GM18867 (cell line): ENCODE data around the gene ATRNL1.
"Not testable (repeated sequence)": the region's sequence is repeated elsewhere in the genome, so short reads cannot be mapped to it uniquely, and the experiment has no call there.

Experiments used
- ATAC-seq: cut with Tn5 transposase; IDR thresholded peaks from one replicate; pipeline ENCODE4 v1.9.1; 2021; ENCODE audit warnings: mild to moderate bottlenecking, moderate library complexity; ENCODE audit not compliant: unreplicated experiment

The ATRNL1 gene

GRCh38 chr10:115084277-115084850 lies 8.8 kb upstream of the ATRNL1 start:
- ATAC-seq: no peak

DNA sequence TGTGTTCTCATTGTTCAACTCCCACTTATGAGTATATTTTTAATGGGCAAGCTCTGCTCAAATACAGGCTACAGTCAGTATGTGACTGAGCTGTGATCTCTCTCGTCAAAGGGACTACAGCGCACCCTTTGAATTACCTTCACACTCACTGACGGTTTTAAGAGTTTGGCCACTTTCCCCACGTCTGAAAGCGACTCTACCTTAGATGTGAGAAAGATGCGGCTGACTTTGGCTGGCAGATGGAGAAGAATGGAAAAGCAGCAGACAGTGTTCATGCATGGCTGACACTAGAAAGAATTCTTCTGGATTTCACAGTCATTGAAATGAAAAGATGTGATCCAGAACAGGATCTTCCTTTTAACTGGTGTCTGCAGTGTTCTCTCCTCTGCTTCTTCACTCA lies 2.0 kb upstream of the ATRNL1 start:
- ATAC-seq: no peak

DNA sequence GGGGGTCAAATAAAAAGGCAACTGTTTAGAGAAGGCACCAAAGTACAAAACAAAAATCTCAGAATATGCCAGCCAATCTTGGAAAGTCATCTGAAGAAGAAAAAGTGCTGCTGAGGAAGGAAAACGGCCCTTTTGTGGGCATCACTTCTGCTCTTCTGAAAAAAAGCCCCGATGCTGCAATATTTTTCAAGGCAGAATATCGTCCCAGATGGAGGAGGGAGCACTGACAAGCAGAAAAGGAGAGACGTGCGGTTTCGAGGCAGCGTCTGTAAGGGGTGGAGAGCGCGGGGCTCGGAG lies 959 bp upstream of the ATRNL1 start:
- no peak for ATAC-seq

- ATAC-seq: peak; percentile 82
Measured at GRCh38 chr10:115092555-115093285, 445 bp upstream of the ATRNL1 start.

DNA sequence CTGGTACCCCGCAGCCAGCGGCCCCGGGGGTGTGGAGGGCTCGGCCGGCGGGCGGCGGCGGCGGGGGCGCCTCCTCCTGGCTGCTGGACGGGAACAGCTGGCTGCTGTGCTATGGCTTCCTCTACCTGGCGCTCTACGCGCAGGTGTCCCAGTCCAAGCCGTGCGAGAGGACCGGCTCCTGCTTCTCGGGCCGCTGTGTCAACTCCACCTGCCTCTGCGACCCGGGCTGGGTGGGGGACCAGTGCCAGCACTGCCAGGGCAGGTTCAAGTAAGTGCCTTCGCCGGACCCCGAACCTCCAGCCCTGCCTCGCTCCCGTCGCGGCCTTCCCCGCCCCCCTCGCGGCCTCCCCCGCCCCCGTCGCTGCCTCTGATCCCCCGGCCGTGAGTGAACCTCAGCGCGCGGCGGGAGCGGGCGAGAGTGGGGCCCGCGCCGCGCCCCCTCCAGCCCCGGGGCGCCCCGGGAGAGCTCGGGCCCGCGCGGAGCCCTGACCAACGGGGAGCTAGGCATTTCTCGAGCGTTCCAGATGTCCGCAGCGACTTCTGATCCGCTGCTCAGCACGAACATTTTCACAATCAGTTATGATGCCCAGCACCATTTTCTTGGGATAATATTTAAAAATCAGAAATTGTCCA lies 727 bp downstream of the ATRNL1 start:
- peak; percentile 51 for ATAC-seq

DNA sequence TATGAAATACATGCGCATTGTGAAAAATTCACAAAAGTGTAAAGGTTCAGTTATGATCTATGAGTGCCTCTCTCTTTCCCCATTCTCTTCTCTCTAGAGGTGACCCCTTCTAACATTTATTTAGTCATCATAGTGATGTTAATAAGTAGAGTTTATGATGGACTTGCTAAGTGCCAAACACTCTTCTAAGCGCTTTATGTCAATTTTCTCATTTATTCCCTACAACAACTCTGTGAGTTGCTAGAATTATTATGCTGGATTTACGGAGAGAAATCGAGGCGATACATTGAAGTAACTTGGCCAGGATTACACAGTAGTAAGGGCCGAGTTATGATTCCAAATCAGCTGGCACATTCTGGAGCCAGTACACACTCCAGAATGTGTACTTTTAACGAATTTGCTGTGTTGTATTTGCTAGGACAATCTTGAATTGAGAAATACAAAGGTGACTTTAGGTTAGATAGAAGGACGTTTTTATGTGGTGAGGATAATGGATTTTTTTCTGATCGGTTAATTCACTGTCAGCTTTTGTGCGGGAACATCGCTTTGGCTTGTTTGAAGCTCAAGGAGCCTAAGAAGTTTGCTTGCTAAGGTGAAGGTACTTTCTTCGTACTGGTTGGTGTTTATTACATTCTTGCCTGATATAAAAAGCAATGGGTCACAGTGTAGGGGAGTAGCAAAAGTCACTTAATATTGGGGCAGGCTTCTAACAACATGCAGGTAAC lies 1.4 kb downstream of the ATRNL1 start:
- no peak for ATAC-seq

GRCh38 chr10:115095758-115096157 lies 2.6 kb downstream of the ATRNL1 start:
- ATAC-seq: no peak

GRCh38 chr10:115103700-115104099 lies 10.5 kb downstream of the ATRNL1 start:
- ATAC-seq: no peak

- not testable (repeated sequence) for ATAC-seq
Measured at GRCh38 chr10:115105411-115105810, 12.2 kb downstream of the ATRNL1 start.

- ATAC-seq: no peak
Measured at GRCh38 chr10:115107830-115108229, 14.7 kb downstream of the ATRNL1 start.

DNA sequence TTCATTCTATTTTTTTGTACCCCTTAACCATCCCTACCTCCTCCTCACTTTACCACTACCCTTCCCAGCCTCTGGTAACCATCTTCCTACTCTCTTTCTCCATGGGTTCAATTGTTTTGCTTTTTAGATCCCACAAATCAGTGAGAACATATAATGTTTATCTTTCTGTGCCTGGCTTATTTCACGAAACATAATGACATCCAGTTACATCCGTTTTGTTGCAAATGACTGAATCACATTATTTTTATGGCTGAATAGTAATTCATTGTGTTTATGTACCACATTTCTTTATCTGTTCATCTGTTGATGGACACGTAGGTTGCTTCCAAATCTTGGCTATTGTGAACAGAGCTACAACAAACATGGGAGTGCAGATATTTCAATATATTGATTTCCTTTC lies 24.1 kb downstream of the ATRNL1 start:
- no peak for ATAC-seq

- peak; percentile 59 for ATAC-seq
Measured at GRCh38 chr10:115118346-115118745, 25.2 kb downstream of the ATRNL1 start.

DNA sequence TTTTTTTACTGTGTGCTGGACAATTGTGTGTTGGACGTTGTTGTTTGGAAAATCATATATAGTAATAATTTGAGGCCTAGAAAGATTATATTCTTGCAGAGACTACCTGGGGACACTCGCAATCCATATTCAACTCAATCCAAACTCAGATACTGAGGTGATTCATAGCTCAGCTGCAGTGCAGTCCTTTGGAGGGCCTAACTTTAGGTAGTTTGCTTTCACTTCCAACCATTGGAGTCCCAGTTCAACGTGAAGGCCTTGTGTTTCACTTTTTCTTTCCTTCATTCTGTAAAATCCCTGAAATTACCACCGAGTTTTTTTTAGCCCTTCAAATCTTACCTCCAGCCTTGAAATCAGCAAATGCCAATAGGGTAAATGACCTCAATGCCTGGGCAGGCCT lies 32.3 kb downstream of the ATRNL1 start:
- no peak for ATAC-seq

GRCh38 chr10:115129752-115130151 lies 36.6 kb downstream of the ATRNL1 start:
- ATAC-seq: peak; percentile 52

- ATAC-seq: no peak
Measured at GRCh38 chr10:115136616-115137015, 43.5 kb downstream of the ATRNL1 start.

- no peak for ATAC-seq
Measured at GRCh38 chr10:115141254-115141653, 48.1 kb downstream of the ATRNL1 start.

DNA sequence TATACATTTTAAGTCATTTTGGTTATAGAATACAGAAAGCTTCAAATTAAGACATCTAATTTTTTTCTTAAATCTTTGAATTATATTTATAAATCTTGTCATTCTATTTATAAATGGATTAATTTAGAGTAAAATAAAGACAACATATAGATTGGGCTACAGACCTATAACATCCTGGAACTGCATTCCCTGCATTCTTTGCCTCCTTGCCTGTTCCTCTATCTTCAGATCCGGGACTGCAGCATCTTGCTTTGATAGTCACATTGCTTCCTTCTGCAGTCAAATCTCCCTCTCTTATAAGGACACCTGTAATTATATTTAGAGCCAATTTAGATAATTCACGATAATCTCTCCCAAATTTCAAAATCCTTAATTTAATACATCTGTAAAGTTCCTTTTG lies 64.2 kb downstream of the ATRNL1 start:
- ATAC-seq: no peak

DNA sequence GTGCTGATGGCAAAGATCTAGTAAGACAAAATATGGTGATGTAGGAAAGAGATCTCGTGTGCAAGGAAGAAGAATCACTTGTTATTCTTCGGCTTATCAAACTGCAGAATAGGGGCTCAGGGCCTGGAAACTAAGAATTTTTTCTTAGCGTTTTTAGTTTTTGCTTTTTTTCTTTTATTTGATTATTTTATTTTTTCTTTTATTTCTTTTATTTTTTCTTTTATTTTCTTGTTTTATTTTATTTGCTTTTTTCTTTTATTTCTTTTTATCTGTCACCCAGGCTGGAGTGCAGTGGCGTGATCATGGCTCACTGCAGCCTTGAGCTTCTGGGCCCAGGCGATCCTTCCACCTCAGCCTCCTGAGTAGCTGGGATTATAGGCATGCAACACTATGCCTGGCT lies 70.0 kb downstream of the ATRNL1 start:
- ATAC-seq: no peak

DNA sequence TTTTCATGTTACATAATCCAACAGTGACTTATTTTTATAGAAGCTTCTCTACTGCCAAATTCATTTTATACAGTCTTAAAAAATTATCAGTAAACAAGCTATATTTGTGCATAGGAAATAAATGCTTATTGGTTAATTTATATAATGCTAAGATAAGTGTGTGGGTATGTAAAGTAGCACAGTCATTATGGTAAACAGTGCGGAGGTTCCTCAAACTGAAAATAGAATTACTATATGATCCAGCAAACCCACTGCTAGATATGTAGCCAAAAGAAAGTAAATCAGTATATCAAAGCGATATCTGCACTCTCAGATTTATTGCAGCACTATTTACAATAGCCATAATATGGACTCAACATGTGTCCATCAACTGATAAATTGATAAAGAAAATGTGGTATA lies 71.1 kb downstream of the ATRNL1 start:
- no peak for ATAC-seq

GRCh38 chr10:115167751-115168150 lies 74.6 kb downstream of the ATRNL1 start:
- no peak for ATAC-seq

- no peak for ATAC-seq
Measured at GRCh38 chr10:115171392-115171960, 78.3 kb downstream of the ATRNL1 start.
